ENCODE results near the gene RWDD2A.

RWDD2A gene

GRCh38 chr6:83220121-83220520 is 27.0 kb downstream of the RWDD2A start:
- no peak for TF ChIP-seq REST (IDR thresholded peaks at IDR 0.05; ENCODE audit: insufficient read depth in 1 of 2, low read depth in 2 of 2, low read length in 2 of 2)
- TF ChIP-seq TAF1 (IDR thresholded peaks at IDR 0.05; ENCODE audit: borderline replicate concordance, insufficient read depth, low read length), result no peak

GRCh38 chr6:83221276-83221675 is 28.1 kb downstream of the RWDD2A start:
- TF ChIP-seq REST (IDR thresholded peaks at IDR 0.05; ENCODE audit: insufficient read depth in 1 of 2, low read depth in 2 of 2, low read length in 2 of 2) (no peak), POLR2AphosphoS5 (IDR thresholded peaks at IDR 0.05; ENCODE audit: low read depth, low read length) (no peak), TAF1 (IDR thresholded peaks at IDR 0.05; ENCODE audit: borderline replicate concordance, insufficient read depth, low read length) (no peak), SIN3A (IDR thresholded peaks at IDR 0.05; ENCODE audit: borderline replicate concordance, insufficient read depth, low read length) (no peak), FOXP2 (optimal IDR thresholded peaks at IDR 0.05; ENCODE audit: borderline replicate concordance, extremely low read depth, extremely low read length, insufficient read depth) (no peak)

GRCh38 chr6:83221889-83222479 is 28.8 kb downstream of the RWDD2A start:
- TF ChIP-seq POLR2AphosphoS5 (IDR thresholded peaks at IDR 0.05; ENCODE audit: low read depth, low read length), result no peak
- TF ChIP-seq TAF1 (IDR thresholded peaks at IDR 0.05; ENCODE audit: borderline replicate concordance, insufficient read depth, low read length), result no peak
- no peak for TF ChIP-seq REST (IDR thresholded peaks at IDR 0.05; ENCODE audit: insufficient read depth in 1 of 2, low read depth in 2 of 2, low read length in 2 of 2)
- TF ChIP-seq FOXP2 (optimal IDR thresholded peaks at IDR 0.05; ENCODE audit: borderline replicate concordance, extremely low read depth, extremely low read length, insufficient read depth), result no peak
- TF ChIP-seq SIN3A (IDR thresholded peaks at IDR 0.05; ENCODE audit: borderline replicate concordance, insufficient read depth, low read length), result no peak

GRCh38 chr6:83226517-83226916 is 33.4 kb downstream of the RWDD2A start:
- no peak for TF ChIP-seq REST (IDR thresholded peaks at IDR 0.05; ENCODE audit: insufficient read depth in 1 of 2, low read depth in 2 of 2, low read length in 2 of 2)
- TF ChIP-seq POLR2AphosphoS5 (IDR thresholded peaks at IDR 0.05; ENCODE audit: low read depth, low read length), result no peak
- TF ChIP-seq SIN3A (IDR thresholded peaks at IDR 0.05; ENCODE audit: borderline replicate concordance, insufficient read depth, low read length), result no peak
- no peak for TF ChIP-seq TAF1 (IDR thresholded peaks at IDR 0.05; ENCODE audit: borderline replicate concordance, insufficient read depth, low read length)
- TF ChIP-seq FOXP2 (optimal IDR thresholded peaks at IDR 0.05; ENCODE audit: borderline replicate concordance, extremely low read depth, extremely low read length, insufficient read depth), result no peak

GRCh38 chr6:83231146-83231545 is 38.0 kb downstream of the RWDD2A start:
- TF ChIP-seq REST (IDR thresholded peaks at IDR 0.05; ENCODE audit: insufficient read depth in 1 of 2, low read depth in 2 of 2, low read length in 2 of 2) (no peak), SIN3A (IDR thresholded peaks at IDR 0.05; ENCODE audit: borderline replicate concordance, insufficient read depth, low read length) (no peak), POLR2AphosphoS5 (IDR thresholded peaks at IDR 0.05; ENCODE audit: low read depth, low read length) (no peak), FOXP2 (optimal IDR thresholded peaks at IDR 0.05; ENCODE audit: borderline replicate concordance, extremely low read depth, extremely low read length, insufficient read depth) (no peak), TAF1 (IDR thresholded peaks at IDR 0.05; ENCODE audit: borderline replicate concordance, insufficient read depth, low read length) (no peak)
